ENCODE data around the gene AMH. TPM values are rescaled to one million over a fixed set of nuclear protein-coding genes. Genes with fewer than 3 reads are reported as not detected.

Gene AMH
- total and polyA plus RNA-seq, 4 donors, result 1.5 to 3.1 (median 1.8) TPM

DNA sequence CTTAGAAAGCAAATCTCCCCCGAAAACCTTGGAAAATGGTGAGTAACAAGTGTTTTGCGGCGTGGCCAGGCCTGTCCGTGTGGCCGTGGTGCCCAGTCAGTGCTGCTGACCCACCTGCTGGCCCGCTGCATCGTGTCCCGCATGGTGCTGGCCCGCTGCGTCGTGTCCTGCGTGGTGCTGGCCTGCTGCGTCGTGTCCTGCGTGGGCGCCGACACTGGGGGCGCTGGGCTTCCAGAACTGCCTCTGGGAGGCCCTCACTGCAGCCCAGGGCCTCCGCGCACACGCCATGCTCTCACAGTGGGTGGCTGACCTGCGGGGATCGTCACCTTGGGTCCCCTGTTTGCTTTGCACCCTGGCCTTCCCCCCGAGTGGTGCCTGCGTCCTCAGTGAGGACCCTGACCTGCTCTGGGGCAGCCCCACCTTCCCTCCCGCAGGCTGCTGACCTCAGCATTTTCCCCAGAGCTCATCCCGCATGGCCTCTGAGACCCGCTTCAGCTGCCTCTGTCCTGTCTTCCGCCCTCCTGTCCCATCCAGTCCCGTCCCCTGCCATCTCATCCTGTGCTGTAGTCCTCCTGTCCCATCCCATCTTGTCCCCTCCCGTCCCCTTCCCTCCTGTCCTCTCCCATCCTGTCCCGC is 23.6 kb upstream of the AMH start:
- no peak for ATAC-seq (ENCODE audit: low FRiP score)
- Histone ChIP-seq H3K4me1 (ENCODE audit: control insufficient read depth in 1 of 2, insufficient read depth in 2 of 2, low read length in 2 of 2) (no peaks in the 10 kb centered on the region), H3K36me3 (ENCODE audit: control insufficient read depth in 1 of 2, insufficient read depth in 2 of 2, low read length in 1 of 2) (peaks cover 0 to 6% of the 10 kb centered on the region in 2 donors), H3K27me3 (ENCODE audit: control insufficient read depth in 1 of 2, insufficient read depth in 2 of 2, low read length in 1 of 2) (no peaks in the 10 kb centered on the region), H3K27ac (ENCODE audit: low read depth in 1 of 2, low read length in 2 of 2) (no peak overlapping the region), H3K9me3 (ENCODE audit: control insufficient read depth, low read length) (no peaks in the 10 kb centered on the region), H3K4me3 (ENCODE audit: low read length in 2 of 2) (no peak overlapping the region)
- 95% methylated on average over 32 of the region's 32 CpGs for WGBS, 2 donors
- intact Hi-C loops (cut with DNase I), result no loop called here
- no peak for DNase-seq

- H3K27ac ChIP-seq (ENCODE audit: low read depth in 1 of 2, low read length in 2 of 2), result no peak overlapping the region
- WGBS, 2 donors, result 93 to 95% methylated on average over 48 to 59 of the region's 59 CpGs
- no peak for DNase-seq
- H3K27me3 ChIP-seq (ENCODE audit: control insufficient read depth in 1 of 2, insufficient read depth in 2 of 2, low read length in 1 of 2), result no peaks in the 10 kb centered on the region
- intact Hi-C loops (cut with DNase I), result no loop called here
- H3K9me3 ChIP-seq (ENCODE audit: control insufficient read depth, low read length), result no peaks in the 10 kb centered on the region
- no peaks in the 10 kb centered on the region for H3K4me1 ChIP-seq (ENCODE audit: control insufficient read depth in 1 of 2, insufficient read depth in 2 of 2, low read length in 2 of 2)
- ATAC-seq (ENCODE audit: low FRiP score), result no peak
- no peak overlapping the region for H3K4me3 ChIP-seq (ENCODE audit: low read length in 2 of 2)
- peaks cover 0 to 6% of the 10 kb centered on the region in 2 donors for H3K36me3 ChIP-seq (ENCODE audit: control insufficient read depth in 1 of 2, insufficient read depth in 2 of 2, low read length in 1 of 2)
Observed at GRCh38 chr19:2226051-2226839, 22.9 kb upstream of the AMH start.

GRCh38 chr19:2226840-2227360 is 22.2 kb upstream of the AMH start:
- Histone ChIP-seq H3K4me1 (ENCODE audit: control insufficient read depth in 1 of 2, insufficient read depth in 2 of 2, low read length in 2 of 2) (no peaks in the 10 kb centered on the region), H3K4me3 (ENCODE audit: low read length in 2 of 2) (no peak overlapping the region), H3K9me3 (ENCODE audit: control insufficient read depth, low read length) (no peaks in the 10 kb centered on the region), H3K36me3 (ENCODE audit: control insufficient read depth in 1 of 2, insufficient read depth in 2 of 2, low read length in 1 of 2) (peaks cover 0 to 6% of the 10 kb centered on the region in 2 donors), H3K27me3 (ENCODE audit: control insufficient read depth in 1 of 2, insufficient read depth in 2 of 2, low read length in 1 of 2) (no peaks in the 10 kb centered on the region), H3K27ac (ENCODE audit: low read depth in 1 of 2, low read length in 2 of 2) (no peak overlapping the region)
- 96% methylated on average over 53 of the region's 53 CpGs for WGBS, 2 donors
- no peak for DNase-seq
- intact Hi-C loops (cut with DNase I), result no loop called here
- no peak for ATAC-seq (ENCODE audit: low FRiP score)

GRCh38 chr19:2227415-2228156 is 21.5 kb upstream of the AMH start:
- no peaks in the 10 kb centered on the region for H3K4me1 ChIP-seq (ENCODE audit: control insufficient read depth in 1 of 2, insufficient read depth in 2 of 2, low read length in 2 of 2)
- WGBS, 2 donors, result 89 to 92% methylated on average over 63 to 67 of the region's 67 CpGs
- H3K9me3 ChIP-seq (ENCODE audit: control insufficient read depth, low read length), result no peaks in the 10 kb centered on the region
- H3K36me3 ChIP-seq (ENCODE audit: control insufficient read depth in 1 of 2, insufficient read depth in 2 of 2, low read length in 1 of 2), result peaks cover 0 to 6% of the 10 kb centered on the region in 2 donors
- ATAC-seq (ENCODE audit: low FRiP score), result no peak
- H3K27ac ChIP-seq (ENCODE audit: low read depth in 1 of 2, low read length in 2 of 2), result no peak overlapping the region
- no peaks in the 10 kb centered on the region for H3K27me3 ChIP-seq (ENCODE audit: control insufficient read depth in 1 of 2, insufficient read depth in 2 of 2, low read length in 1 of 2)
- no peak for DNase-seq
- intact Hi-C loops (cut with DNase I), result no loop called here
- no peak overlapping the region for H3K4me3 ChIP-seq (ENCODE audit: low read length in 2 of 2)

DNA sequence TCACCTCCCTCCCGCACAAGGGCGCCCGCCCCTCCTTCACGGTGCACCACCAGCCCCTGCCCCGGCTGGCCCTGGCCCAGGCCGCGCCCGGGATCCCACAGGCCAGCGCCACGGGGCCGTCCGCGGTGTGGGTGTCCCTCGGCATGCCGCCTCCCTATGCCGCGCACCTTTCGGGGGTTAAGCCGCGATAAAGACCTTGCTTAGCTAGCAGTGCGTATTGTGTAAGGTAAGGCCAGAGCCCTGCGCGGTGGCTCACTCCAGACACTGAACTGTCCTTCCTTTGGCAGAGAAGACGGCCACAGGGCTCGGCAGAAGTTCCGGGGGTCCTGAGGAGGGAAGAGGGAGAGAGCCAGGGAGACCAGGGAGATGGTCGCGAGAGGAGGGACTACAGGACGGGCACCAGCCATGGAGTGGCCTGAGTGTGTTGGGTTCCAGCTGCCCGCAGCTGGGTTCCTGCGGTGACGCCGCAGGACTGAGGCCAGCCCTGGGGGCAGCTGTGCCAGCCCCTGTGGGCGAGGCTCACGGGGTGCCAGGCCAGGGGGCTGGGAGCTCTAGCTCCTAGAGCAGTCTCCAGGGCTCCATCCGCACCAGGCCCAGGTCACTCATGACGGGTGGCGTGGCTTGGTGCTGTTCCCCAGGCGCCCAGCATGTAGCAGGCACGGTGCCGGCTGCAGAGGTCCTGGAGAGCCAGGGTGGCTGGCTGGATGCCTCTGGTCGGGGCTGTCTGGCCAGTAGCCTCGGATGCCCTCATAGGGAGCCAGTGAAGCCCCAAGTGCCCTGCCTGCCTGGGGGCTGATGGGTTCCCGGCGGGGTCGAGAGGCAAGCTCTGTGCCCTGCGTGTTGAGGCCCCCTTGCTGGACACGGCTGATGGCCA is 20.7 kb upstream of the AMH start:
- ATAC-seq (ENCODE audit: low FRiP score) (no peak), DNase-seq (no peak)
- no peak overlapping the region for H3K4me3 ChIP-seq (ENCODE audit: low read length in 2 of 2)
- H3K4me1 ChIP-seq (ENCODE audit: control insufficient read depth in 1 of 2, insufficient read depth in 2 of 2, low read length in 2 of 2), result no peaks in the 10 kb centered on the region
- H3K27me3 ChIP-seq (ENCODE audit: control insufficient read depth in 1 of 2, insufficient read depth in 2 of 2, low read length in 1 of 2), result no peaks in the 10 kb centered on the region
- no peaks in the 10 kb centered on the region for H3K9me3 ChIP-seq (ENCODE audit: control insufficient read depth, low read length)
- H3K36me3 ChIP-seq (ENCODE audit: control insufficient read depth in 1 of 2, insufficient read depth in 2 of 2, low read length in 1 of 2), result peaks cover 0 to 6% of the 10 kb centered on the region in 2 donors
- WGBS, 2 donors, result 77 to 79% methylated on average over 46 to 48 of the region's 48 CpGs
- H3K27ac ChIP-seq (ENCODE audit: low read depth in 1 of 2, low read length in 2 of 2), result no peak overlapping the region
- intact Hi-C loops (cut with DNase I), result no loop called here

DNA sequence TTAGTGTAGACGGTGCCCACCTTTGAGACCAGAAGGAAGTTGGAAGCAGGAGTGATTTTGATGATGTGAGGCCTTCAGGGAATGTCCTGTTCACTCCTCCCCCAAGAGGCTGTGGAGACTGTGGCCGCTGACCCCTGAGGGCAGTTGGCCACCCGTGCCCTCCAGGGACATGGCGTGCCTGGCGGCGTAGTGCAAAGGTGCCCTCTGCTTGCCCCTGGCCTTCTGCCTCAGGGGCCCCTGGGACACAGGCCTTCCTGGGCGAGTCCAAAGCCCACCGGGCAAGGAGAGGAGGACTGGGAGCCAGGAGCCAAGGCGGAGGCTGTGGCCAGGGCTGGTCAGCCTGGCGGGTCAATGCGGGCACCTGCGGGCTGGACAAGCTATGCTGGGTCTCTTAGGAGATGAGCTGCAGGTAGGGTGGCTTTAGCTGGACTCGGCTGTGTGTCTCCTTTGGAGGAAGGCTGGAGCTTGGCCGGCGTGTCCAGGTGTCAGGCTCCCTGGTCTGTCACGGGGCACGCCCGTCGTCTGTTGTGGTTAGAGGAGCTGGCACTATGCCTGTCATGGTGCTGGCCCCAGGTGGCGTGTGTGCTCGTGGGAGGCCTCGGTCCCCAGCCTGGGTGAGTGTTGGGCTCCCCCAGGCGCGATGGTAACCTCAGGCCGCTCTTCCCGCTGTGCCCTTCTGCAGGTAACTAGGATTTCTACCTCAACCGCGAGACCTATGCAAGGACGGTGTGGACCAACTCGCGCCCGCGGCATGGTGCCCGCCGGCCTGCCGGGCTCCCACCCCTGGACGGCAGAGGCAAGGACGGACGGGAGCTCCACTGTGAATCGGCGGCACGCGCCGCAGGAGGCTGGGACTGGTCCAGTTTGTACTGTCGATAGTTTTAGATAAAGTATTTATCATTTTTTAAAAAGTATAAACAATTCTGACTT is 19.8 kb upstream of the AMH start:
- DNase-seq (no peak), ATAC-seq (ENCODE audit: low FRiP score) (no peak)
- WGBS, 2 donors, result 92 to 93% methylated on average over 45 of the region's 45 CpGs
- no peaks in the 10 kb centered on the region for H3K4me1 ChIP-seq (ENCODE audit: control insufficient read depth in 1 of 2, insufficient read depth in 2 of 2, low read length in 2 of 2)
- no peak overlapping the region for H3K27ac ChIP-seq (ENCODE audit: low read depth in 1 of 2, low read length in 2 of 2)
- intact Hi-C loops (cut with DNase I), result loop anchor here in 1 of 2 donors (5.0 kb wide), 1 partner anchor 67 kb away; the partner anchor contains the start of gene DOT1L
- no peak overlapping the region for H3K4me3 ChIP-seq (ENCODE audit: low read length in 2 of 2)
- peaks cover 0 to 6% of the 10 kb centered on the region in 2 donors for H3K36me3 ChIP-seq (ENCODE audit: control insufficient read depth in 1 of 2, insufficient read depth in 2 of 2, low read length in 1 of 2)
- no peaks in the 10 kb centered on the region for H3K27me3 ChIP-seq (ENCODE audit: control insufficient read depth in 1 of 2, insufficient read depth in 2 of 2, low read length in 1 of 2)
- H3K9me3 ChIP-seq (ENCODE audit: control insufficient read depth, low read length), result no peaks in the 10 kb centered on the region

DNA sequence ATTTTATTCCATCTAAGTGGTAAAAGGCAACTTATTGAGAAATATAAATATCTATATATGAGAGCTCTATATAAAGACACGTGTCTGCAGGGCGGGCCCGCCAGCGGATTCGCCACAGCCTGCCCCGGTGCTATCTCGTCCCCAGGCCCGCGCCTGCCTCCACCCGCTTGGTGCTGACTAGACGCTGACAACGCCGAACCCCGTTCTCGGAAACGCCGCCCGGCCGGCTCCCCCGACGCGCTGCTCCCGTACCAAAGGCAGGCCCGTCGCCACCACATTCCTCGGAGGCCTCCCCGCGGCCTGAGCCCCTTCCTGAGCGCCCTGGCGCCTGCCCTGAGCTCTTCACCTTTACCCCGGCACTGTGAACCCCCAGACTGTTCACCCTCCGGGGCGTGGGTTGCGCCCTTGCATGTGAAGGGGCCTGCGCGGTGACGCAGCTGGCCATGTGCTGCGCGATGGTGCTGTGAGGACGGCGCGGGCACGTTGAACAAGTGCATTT is 19.0 kb upstream of the AMH start:
- 92 to 93% methylated on average over 43 of the region's 43 CpGs for WGBS, 2 donors
- Histone ChIP-seq H3K9me3 (ENCODE audit: control insufficient read depth, low read length) (no peaks in the 10 kb centered on the region), H3K4me3 (ENCODE audit: low read length in 2 of 2) (no peak overlapping the region), H3K36me3 (ENCODE audit: control insufficient read depth in 1 of 2, insufficient read depth in 2 of 2, low read length in 1 of 2) (peaks cover 0 to 6% of the 10 kb centered on the region in 2 donors), H3K27me3 (ENCODE audit: control insufficient read depth in 1 of 2, insufficient read depth in 2 of 2, low read length in 1 of 2) (no peaks in the 10 kb centered on the region), H3K27ac (ENCODE audit: low read depth in 1 of 2, low read length in 2 of 2) (no peak overlapping the region), H3K4me1 (ENCODE audit: control insufficient read depth in 1 of 2, insufficient read depth in 2 of 2, low read length in 2 of 2) (no peaks in the 10 kb centered on the region)
- intact Hi-C loops (cut with DNase I), result loop anchor here in 1 of 2 donors (5.0 kb wide), 1 partner anchor 68 kb away; the partner anchor contains the start of gene DOT1L
- no peak for DNase-seq
- ATAC-seq (ENCODE audit: low FRiP score), result no peak
